ENCODE measurements around the gene THSD4. TPM values are rescaled to one million over a fixed set of nuclear protein-coding genes. Genes with fewer than 3 reads are reported as not detected.
A peak's percentile ranks its signal among the peaks of the same experiment; 100 is the strongest.

Gene THSD4
- total and polyA plus RNA-seq, 2 of the 8 experiments (the other 6 are each of a cell fraction or from before 2014, with no cell fraction given) = 2.5 to 6.2 TPM

GRCh38 chr15:71239592-71240364, 124.5 kb downstream of the THSD4 start:
- Histone ChIP-seq H3K23me2 (ENCODE audit: low read depth, low read length) (no peaks in the 10 kb centered on the region), H2BK20ac (ENCODE audit: low read length) (peak overlapping the region; percentile 43; the same call in 1 of the 2 replicates), H2BK120ac (replicated peaks; ENCODE audit: low read depth, low read length) (no peak overlapping the region), H4K8ac (ENCODE audit: extremely low read depth, insufficient read depth, low read length) (no peak overlapping the region), H3K18ac (ENCODE audit: extremely low read depth, low read length) (no peak overlapping the region; the same call in 1 of the 2 replicates), H2BK5ac (ENCODE audit: low read depth, low read length) (0 out of 2 replicates have a peak overlapping the region, but pooled peaks have one; percentile 8), H3K9ac (replicated peaks in 1 of 4; ENCODE audit: extremely low read depth in 1 of 4, low read depth in 3 of 4, low read length in 3 of 4) (no peak overlapping the region), H3K4me3 (ENCODE audit: extremely low read depth in 1 of 4, insufficient read depth in 2 of 4, low read depth in 3 of 4, low read length in 4 of 4) (no peak overlapping the region), H3K4me1 (replicated peaks in 1 of 4; ENCODE audit: control insufficient read depth in 3 of 4, insufficient read depth in 4 of 4, low read length in 3 of 4) (peaks cover 0 to 8% (median 3%) of the 10 kb centered on the region in 4 experiments; a peak in 3 of 7 replicates), H2AK5ac (ENCODE audit: low read depth, low read length) (no peak overlapping the region), H3K36me3 (ENCODE audit: control insufficient read depth in 2 of 4, insufficient read depth in 4 of 4, low read length in 3 of 4) (no peaks in the 10 kb centered on the region; a peak in 1 of 8 replicates), H3K4ac (replicated peaks; ENCODE audit: insufficient read length, low read depth, low read length) (no peak overlapping the region), H3K14ac (ENCODE audit: insufficient read length) (no peak overlapping the region), H4K5ac (ENCODE audit: insufficient read length, low read depth, low read length) (peak overlapping the region; percentile 22), H3K56ac (replicated peaks; ENCODE audit: insufficient read length, low read depth, low read length) (no peak overlapping the region), H3K4me2 (ENCODE audit: insufficient read depth in 1 of 2, low read depth in 2 of 2, low read length in 2 of 2) (no peak overlapping the region), H2BK12ac (ENCODE audit: low read depth, low read length) (no peak overlapping the region), H3K79me1 (ENCODE audit: low read depth, low read length) (no peaks in the 10 kb centered on the region), H3K79me2 (ENCODE audit: control insufficient read depth in 1 of 2, insufficient read depth in 2 of 2, low read length in 2 of 2) (no peaks in the 10 kb centered on the region), H2BK15ac (ENCODE audit: low read length) (no peak overlapping the region), H3K27ac (ENCODE audit: low read depth, low read length) (no peak overlapping the region), H3K9me3 (ENCODE audit: insufficient read depth in 2 of 2, low read depth in 1 of 2, low read length in 1 of 2) (no peaks in the 10 kb centered on the region), H3K27me3 (replicated peaks in 1 of 4; ENCODE audit: control insufficient read depth in 3 of 4, extremely low read depth in 1 of 4, insufficient read depth in 3 of 4, low read length in 3 of 4) (no peaks in the 10 kb centered on the region), H4K20me1 (replicated peaks in 1 of 2; ENCODE audit: control insufficient read depth in 1 of 2, insufficient read depth in 2 of 2, low read length in 2 of 2) (no peaks in the 10 kb centered on the region), H2AFZ (ENCODE audit: low read length) (no peak overlapping the region), H4K91ac (replicated peaks; ENCODE audit: insufficient read length, low read length) (no peak overlapping the region), H3K23ac (ENCODE audit: insufficient read length) (no peak overlapping the region)
- FAIRE-seq (no peak), DNase-seq (ENCODE audit: low read depth in 1 of 2, low spot score in 2 of 2) (no peak)
- CTCF ChIA-PET (ENCODE audit: partially characterized antibody) = interaction anchor here (0.7 to 1.8 kb wide), 8 partner anchors 9 to 974 kb away, joined by 3 to 8 read pairs (median 4); no protein-coding TSS in a partner anchor
- TF ChIP-seq JUND (IDR thresholded peaks at IDR 0.05; ENCODE audit: low read length) = no peak
- TF ChIP-seq GABPA (IDR thresholded peaks at IDR 0.05; ENCODE audit: borderline replicate concordance, insufficient read depth, low read length) = no peak
- no peak for TF ChIP-seq YY1 (IDR thresholded peaks at IDR 0.05; ENCODE audit: low read depth, low read length)
- TF ChIP-seq SIN3A (conservative IDR thresholded peaks at IDR 0.05 in 1 of 2, IDR thresholded peaks at IDR 0.05 in 1 of 2; ENCODE audit: low read depth in 1 of 2, low read length in 2 of 2) = no peak
- no peak for TF ChIP-seq CHD2 (IDR thresholded peaks at IDR 0.05; ENCODE audit: low read length)
- no peak for TF ChIP-seq GTF2F1 (IDR thresholded peaks at IDR 0.05; ENCODE audit: borderline replicate concordance, low read depth, low read length)
- no peak for TF ChIP-seq POU5F1 (IDR thresholded peaks at IDR 0.05; ENCODE audit: low read depth, low read length)
- no peak for TF ChIP-seq HDAC6 (IDR thresholded peaks at IDR 0.05; ENCODE audit: low read depth, low read length)
- no peak for TF ChIP-seq SIX5 (IDR thresholded peaks at IDR 0.05; ENCODE audit: low read depth, low read length)
- no peak for TF ChIP-seq POLR2A (IDR thresholded peaks at IDR 0.05; ENCODE audit: control extremely low read depth in 1 of 2, low read depth in 2 of 2, low read length in 2 of 2)
- POLR2A ChIA-PET (ENCODE audit: partially characterized antibody) = interaction anchor here (1.4 to 1.7 kb wide), 4 partner anchors 9 to 26 kb away, joined by 4 read pairs; no protein-coding TSS in a partner anchor
- WGBS, 2 experiments (ENCODE audit: extremely low coverage in 1 of 2, insufficient coverage in 1 of 2, insufficient read length in 1 of 2, insufficient replicate concordance in 2 of 2, low coverage in 1 of 2, low lambda C conversion rate in 2 of 2, missing lambda C conversion rate in 1 of 2) = 86% methylated on average over 10 of the region's 10 CpGs; no CpG with 5 or more reads in 1 of the 2 experiments

Measured in H1 (cell line).